Measurements from ENCODE around the gene OR11H6.
"Not testable (repeated sequence)": the region's sequence is repeated elsewhere in the genome, so short reads cannot be mapped to it uniquely, and the experiment has no call there.

Gene OR11H6, protein sequence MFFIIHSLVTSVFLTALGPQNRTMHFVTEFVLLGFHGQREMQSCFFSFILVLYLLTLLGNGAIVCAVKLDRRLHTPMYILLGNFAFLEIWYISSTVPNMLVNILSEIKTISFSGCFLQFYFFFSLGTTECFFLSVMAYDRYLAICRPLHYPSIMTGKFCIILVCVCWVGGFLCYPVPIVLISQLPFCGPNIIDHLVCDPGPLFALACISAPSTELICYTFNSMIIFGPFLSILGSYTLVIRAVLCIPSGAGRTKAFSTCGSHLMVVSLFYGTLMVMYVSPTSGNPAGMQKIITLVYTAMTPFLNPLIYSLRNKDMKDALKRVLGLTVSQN

DNA sequence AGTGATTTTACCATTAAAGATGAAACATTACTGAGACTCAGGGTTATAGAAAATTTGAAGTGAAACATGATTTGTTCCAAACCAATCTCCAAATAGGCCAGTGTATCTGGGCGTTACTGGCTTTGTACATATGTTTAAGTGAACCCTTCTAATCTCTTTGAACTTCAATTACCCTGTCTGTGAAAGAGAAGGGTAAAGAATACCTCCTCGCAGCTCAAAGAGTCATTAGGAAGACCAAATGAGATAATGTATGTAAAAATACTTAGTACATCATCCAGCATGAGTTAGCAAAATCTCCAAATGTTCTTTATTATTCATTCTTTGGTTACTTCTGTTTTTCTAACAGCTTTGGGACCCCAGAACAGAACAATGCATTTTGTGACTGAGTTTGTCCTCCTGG is at the start of gene OR11H6:
OR11H6 (plus strand) TSS at position 301 of the 400 bp plus-strand sequence; CDS start at position 301, 0 bp downstream.
- no peak for DNase-seq (ENCODE audit: extremely low read depth in 1 of 2, low read depth in 1 of 2)

DNA sequence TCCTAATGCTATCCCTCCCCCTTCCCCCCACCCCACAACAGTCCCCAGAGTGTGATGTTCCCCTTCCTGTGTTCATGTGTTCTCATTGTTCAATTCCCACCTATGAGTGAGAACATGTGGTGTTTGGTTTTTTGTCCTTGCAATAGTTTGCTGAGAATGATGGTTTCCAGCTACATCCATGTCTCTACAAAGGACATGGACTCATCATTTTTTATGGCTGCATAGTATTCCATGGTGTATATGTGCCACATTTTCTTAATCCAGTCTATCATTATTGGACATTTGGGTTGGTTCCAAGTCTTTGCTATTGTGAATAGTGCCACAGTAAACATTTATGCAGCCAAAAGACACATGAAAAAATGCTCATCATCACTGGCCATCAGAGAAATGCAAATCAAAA is 49.3 kb upstream of the OR11H6 start:
- DNase-seq (ENCODE audit: extremely low read depth in 1 of 2, low read depth in 1 of 2): not testable (repeated sequence)

DNA sequence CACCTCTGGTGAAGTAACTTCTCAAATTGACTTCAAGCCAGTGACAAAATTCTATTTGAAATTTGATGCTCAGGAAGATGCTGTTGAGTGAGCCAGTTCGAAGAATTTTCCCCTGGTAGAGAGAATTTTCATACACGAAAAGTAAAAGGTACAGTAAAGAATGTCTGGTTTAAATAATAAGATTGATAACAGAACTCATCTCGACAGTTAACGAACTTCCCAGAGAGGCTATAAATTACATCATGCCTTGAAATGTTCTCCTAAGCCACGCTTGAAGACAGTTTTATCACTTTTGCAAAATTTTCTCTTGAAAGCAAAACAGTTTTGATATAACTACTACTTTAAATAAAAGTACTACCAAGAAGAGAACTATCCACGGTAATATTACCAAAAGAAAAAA is 47.2 kb upstream of the OR11H6 start:
- no peak for DNase-seq (ENCODE audit: extremely low read depth in 1 of 2, low read depth in 1 of 2)

DNA sequence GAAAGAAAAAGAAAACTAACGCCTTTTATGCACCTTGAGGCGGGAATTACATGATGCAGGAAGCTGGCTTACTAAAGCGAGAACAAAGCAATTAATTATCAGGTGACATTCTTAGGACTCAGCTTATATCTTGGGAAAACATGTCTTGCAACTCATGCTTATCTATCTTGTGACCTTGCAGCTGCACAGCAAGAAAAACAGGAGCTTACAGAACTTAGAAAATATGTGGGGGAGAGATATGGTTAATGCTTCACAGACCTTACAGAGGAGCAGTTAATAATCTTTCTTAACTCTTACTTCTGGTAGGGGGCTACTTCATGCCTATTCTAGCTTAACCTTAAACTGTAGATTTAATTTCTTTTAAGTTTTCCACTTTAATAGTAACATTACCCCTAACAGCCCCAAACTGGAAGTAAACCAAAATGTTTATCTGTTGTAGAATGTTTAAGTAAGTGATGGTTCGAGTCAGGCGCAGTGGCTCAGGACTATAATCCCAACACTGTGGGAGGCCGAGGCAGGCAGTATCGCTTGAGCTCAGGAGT is 46.0 kb upstream of the OR11H6 start:
- no peak for DNase-seq (ENCODE audit: extremely low read depth in 1 of 2, low read depth in 1 of 2)

DNA sequence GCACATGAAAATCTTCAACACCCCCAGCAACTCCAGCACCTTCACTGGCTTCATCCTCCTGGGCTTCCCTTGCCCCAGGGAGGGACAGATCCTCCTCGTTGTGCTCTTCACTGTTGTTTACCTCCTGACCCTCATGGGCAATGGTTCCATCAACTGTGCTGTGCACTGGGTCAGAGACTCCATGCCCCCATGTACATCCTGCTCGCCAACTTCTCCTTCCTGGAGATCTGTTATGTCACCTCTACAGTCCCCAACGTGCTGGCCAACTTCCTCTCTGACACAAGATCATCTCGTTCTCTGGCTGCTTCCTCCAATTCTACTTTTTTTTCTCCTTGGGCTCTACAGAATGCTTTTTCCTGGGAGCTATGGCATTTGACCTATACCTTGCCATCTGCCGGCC is 44.3 kb upstream of the OR11H6 start:
- DNase-seq (ENCODE audit: extremely low read depth in 1 of 2, low read depth in 1 of 2): no peak

DNA sequence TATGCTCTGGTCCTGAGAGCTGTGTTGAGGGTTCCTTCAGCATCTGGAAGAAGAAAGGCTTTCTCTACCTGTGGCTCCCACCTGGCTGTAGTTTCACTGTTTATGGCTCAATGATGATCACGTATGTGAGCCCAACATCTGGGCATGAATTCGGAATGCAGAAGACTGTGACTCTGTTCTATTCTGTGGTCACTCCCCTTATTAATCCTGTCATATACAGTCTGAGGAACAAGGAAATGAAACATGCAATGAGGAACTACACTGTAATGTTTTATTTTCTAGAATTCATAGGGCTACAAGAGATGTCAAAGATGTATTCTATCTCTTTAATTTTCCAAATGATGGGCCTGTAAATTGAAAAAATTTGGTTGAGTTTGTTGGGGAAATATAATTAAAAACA is 43.6 kb upstream of the OR11H6 start:
- DNase-seq (ENCODE audit: extremely low read depth in 1 of 2, low read depth in 1 of 2): no peak

DNA sequence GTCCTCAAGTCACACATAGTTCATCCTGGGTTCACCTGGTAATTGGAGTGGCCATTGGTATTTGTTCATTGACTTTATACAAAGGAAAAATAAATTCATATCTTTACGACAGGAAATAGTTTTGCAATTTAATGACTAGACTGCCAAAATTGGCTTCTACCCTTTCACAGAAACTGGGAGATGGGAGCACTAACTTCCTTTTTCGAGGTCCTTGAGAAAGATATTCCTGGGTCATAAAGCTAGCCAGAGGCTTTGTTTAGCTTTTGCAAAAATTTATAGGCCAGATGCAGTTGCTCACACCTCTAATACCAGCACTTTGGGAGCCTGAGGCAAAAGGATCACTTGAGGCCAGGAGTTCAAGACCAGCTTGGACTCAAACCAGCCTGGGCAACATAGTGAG is 43.0 kb upstream of the OR11H6 start:
- no peak for DNase-seq (ENCODE audit: extremely low read depth in 1 of 2, low read depth in 1 of 2)

DNA sequence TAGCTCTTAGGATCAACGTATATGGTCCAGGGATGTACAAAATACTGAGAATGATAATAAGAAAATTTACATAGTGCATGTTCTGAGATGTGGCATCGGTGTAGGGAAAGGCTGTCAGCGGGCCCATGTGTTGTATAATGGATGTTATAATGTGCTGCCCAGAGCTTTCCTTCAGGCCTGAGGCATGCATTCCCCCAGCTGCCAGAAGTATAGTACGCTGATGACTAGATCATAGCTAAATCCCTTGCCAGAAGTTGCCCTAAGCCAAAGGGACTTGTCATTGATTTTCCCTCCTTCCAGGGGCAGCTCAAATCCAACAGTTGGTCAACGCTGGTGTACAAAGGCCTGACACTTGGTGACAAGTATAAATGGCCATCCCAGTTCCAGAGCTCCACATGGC is 39.3 kb upstream of the OR11H6 start:
- no peak for DNase-seq (ENCODE audit: extremely low read depth in 1 of 2, low read depth in 1 of 2)

DNA sequence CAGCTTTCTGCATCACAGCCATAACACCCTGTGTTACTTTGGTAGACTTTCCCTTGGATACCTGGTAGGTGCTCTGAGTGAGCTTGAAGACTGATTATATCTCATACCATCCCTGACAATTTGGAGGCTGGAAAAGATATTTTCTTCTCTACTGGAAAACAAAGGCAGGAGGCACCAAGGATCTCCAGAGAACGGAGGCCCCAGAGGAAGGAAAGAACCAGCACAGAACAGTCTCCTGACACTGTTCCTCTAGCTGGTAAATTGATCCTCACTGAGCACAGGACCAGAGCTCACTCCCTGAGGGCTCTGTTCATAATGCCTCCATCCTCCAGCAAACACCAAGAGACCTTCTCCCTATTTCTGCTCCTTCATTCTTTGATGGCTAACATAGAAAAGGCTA is 32.9 kb upstream of the OR11H6 start, which contains the start of gene OR11G2:
OR11G2 (plus strand) TSS at position 301 of the 400 bp plus-strand sequence. CDS start 6,542 bp downstream, outside the sequence.
- DNase-seq (ENCODE audit: extremely low read depth in 1 of 2, low read depth in 1 of 2): no peak

DNA sequence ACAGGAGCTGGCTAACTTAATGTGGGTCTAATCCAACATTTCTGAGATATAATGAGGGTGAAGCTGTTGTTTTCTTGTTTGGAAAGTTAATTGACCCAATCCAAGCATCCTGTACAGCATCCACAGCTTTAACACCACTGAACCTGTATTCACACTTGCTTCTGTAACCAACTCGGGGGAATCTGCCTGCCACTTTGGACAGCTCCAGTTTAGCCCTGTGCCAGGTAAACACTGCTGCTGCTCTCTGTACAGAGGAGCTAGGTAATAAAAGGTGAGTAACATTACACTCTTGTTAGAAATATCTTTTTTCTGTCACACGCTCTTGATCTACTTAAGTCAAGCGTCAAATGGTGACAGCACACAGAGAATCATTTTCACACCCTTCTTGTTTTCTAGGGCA is 32.1 kb upstream of the OR11H6 start:
- no peak for DNase-seq (ENCODE audit: extremely low read depth in 1 of 2, low read depth in 1 of 2)

DNA sequence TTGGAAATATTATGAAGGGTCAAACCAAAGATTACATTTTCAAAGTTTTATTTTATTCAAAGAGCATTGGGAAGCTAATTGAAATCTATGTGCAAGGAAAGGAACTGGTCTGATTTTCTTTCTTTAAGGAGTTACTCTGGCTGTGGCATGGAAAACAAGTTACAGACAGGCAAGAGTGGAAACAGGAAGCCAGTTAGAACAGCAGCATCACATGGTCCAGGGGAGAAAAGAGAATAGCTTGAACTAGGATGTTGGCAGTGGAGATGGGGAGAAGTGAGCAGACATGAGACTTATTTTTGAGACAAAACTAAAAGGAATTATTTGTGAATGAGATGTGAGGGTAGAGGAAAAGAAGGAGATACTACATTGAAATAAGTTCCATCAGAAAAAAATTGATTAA is 29.4 kb upstream of the OR11H6 start:
- DNase-seq (ENCODE audit: extremely low read depth in 1 of 2, low read depth in 1 of 2): no peak

DNA sequence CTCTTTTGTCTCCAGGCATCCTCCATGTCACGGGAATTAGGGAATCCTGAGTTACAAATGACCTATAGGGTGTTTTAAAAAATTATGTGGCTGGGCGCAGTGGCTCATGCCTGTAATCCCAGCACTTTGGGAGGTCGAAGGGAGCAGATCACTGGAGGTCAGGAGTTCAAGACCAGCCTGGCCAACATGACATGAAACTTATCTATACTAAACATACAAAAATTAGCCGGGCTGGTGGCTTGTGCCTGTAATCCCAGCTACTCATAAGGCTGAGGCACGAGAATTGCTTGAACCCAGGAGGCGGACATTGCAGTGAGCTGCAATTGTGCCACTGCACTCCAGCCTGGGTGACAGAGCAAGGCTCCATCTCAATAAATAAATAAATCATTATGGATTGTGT is 28.3 kb upstream of the OR11H6 start:
- not testable (repeated sequence) for DNase-seq (ENCODE audit: extremely low read depth in 1 of 2, low read depth in 1 of 2)

DNA sequence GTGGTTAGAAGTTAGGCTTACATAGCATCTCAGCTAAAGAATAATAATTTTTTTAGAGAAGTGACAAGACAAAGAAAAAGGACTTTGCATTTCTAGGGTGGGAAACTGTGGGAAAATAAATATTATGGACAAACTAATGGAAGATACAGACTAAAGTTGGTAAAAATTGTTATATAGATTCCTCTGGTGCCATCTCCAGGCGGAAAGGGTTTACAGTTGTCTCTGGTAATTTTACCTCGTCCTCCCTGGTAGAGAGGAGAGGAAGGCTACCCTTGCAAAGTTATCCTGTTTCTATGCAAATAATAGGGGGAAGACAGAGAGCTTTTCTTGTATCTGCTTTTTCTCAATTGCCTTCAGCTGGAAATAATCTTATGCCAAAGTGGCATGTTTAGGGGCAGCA is 27.6 kb upstream of the OR11H6 start:
- DNase-seq (ENCODE audit: extremely low read depth in 1 of 2, low read depth in 1 of 2): no peak

DNA sequence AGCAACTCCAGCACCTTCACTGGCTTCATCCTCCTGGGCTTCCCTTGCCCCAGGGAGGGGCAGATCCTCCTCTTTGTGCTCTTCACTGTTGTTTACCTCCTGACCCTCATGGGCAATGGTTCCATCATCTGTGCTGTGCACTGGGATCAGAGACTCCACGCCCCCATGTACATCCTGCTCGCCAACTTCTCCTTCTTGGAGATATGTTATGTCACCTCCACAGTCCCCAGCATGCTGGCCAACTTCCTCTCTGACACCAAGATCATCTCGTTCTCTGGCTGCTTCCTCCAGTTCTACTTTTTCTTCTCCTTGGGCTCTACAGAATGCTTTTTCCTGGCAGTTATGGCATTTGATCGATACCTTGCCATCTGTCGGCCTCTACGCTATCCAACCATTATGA is 26.1 kb upstream of the OR11H6 start:
- DNase-seq (ENCODE audit: extremely low read depth in 1 of 2, low read depth in 1 of 2): no peak

DNA sequence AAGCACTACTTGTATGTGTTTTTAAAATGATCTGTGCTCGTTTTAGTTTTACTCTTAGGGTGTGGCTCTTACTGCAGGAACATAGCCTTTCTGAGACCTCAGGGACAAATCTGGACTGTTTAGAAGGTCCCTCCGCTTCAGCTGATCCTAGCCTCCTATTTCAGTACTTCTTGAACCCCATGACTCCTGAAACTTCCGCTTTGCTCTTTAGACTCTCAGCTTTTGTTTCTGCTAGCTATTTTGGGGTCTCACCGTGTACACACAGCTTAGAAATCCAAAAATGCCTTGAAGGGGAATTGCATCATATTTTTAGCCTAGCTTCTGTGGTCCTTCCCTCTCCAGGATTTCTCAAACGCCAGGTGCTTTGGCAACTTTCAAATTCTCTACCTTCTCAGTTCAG is 24.5 kb upstream of the OR11H6 start:
- no peak for DNase-seq (ENCODE audit: extremely low read depth in 1 of 2, low read depth in 1 of 2)

DNA sequence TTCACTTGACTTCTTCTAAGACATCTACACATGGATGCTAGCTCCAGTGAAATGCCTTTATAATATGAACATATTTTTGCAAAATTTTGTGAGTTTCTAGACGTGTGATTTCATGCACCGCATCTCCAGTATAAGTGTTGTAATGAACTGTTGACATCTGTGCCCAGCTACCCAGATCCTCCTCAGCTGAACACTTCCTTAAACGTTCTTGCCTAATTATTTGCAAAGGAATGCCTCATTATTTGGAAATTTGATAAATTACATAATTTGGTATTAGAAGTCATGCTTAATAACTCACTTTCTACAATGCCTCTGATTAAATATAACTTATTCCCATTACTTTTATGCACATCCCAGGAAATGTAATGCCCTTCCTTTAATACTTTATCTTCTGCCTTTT is 18.8 kb upstream of the OR11H6 start:
- DNase-seq (ENCODE audit: extremely low read depth in 1 of 2, low read depth in 1 of 2): no peak

DNA sequence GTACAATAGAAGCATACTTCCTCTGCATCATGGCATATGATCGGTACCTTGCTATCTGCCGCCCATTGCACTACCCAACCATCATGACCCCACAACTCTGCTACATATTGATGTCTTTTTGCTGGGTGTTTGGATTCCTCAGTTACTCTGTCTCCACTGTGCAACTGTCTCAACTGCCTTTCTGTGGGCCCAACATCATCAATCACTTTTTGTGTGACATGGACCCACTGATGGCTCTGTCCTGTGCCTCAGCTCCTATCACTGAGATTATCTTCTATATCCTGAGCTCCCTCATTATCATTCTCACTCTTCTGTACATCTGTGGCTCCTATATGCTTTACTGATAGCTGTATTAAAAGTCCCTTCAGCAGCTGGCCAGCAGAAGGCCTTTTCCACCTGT is 13.9 kb upstream of the OR11H6 start:
- no peak for DNase-seq (ENCODE audit: extremely low read depth in 1 of 2, low read depth in 1 of 2)

DNA sequence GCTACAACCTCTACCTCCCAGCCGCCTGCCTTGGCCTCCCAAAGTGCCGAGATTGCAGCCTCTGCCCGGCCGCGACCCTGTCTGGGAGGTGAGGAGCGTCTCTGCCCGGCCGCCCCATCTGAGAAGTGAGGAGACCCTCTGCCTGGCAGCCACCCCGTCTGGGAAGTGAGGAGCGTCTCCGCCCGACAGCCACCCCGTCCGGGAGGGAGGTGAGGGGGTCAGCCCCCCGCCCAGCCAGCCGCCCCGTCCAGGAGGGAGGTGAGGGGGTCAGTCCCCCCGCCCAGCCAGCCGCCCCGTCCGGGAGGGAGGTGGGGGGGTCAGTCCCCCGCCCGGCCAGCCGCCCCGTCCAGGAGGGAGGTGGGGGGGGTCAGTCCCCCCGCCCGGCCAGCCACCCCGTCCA is 11.1 kb upstream of the OR11H6 start:
- not testable (repeated sequence) for DNase-seq (ENCODE audit: extremely low read depth in 1 of 2, low read depth in 1 of 2)

DNA sequence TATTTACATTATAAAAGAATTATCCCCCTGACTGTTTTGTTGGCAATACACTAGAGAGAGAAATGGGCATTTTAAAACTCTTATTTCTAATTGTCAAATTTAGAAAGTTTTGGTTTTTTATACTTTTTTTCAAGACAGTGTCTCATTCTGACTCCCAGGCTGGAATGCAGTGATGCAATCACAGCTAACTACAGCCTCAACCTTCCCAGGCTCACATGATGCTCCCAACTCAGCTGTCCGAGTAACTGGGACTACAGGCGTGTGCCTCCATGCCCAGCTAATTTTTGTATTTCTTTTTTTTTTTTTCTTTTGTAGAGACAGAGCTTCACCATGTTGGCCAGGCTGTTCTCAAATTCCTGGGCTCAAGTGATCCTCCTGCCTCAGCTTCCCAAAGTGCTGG is 8.3 kb upstream of the OR11H6 start:
- no peak for DNase-seq (ENCODE audit: extremely low read depth in 1 of 2, low read depth in 1 of 2)

DNA sequence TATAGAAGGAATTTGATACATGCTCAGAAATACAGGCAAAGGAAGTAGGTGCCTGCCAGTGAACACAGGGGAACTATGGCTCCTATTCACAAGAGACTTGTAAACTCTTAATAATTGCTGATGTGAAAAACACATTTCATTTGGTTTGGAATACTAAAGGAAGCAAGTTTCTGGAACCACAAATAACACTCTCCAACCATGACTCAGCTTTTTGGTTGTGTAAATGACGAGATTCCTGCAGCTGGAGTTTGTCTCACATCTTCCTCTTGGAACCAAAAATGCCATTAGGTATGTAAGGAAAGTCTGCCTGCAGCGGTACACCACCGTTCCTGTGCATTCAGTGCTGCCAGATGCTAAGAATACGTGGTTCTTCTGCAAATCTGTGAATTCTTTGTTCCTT is 4.5 kb upstream of the OR11H6 start:
- no peak for DNase-seq (ENCODE audit: extremely low read depth in 1 of 2, low read depth in 1 of 2)

DNA sequence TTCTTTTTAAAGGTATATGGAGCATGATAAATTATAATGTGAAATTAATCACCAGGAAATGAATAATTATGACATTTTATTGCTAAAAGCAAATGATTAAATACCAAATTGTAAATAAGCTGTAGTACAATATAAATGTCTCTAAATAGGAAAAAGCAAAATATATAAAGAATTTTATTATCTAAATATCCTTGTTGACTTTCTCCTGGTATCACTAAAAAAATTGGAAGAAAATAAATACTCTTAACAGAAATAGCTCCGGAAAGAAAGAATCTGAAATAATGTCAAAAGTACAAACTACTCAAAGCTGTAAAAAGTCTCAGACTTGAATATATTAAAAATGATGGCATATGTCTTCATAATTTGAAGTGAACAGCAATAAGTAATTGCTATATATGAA is 5.2 kb downstream of the OR11H6 start, which contains the start of gene OR11H7:
OR11H7 (plus strand) TSS at position 301 of the 400 bp plus-strand sequence.
- DNase-seq (ENCODE audit: extremely low read depth in 1 of 2, low read depth in 1 of 2): no peak

DNA sequence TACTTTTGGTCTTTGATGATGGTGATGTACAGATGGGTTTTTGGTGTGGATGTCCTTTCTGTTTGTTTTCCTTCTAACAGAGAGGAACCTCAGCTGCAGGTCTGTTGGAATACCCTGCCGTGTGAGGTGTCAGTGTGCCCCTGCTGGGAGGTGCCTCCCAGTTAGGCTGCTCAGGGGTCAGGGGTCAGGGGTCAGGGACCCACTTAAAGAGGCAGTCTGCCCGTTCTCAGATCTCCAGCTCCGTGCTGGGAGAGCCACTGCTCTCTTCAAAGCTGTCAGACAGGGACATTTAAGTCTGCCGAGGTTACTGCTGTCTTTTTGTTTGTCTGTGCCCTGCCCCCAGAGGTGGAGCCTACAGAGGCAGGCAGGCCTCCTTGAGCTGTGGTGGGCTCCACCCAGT is 11.9 kb downstream of the OR11H6 start:
- DNase-seq (ENCODE audit: extremely low read depth in 1 of 2, low read depth in 1 of 2): not testable (repeated sequence)

All from activated CD8-positive, alpha-beta memory T cell treated with anti-CD3 and anti-CD28 coated beads for 1 hour (primary cell).